HG02840 (cell line): Measurements from ENCODE around the gene SLU7.
"Not testable (repeated sequence)": the region's sequence is repeated elsewhere in the genome, so short reads cannot be mapped to it uniquely, and the experiment has no call there.

Experiments used
- ATAC-seq: cut with Tn5 transposase; IDR thresholded peaks from one replicate; pipeline ENCODE4 v1.9.1; 2021; ENCODE audit warnings: mild to moderate bottlenecking, moderate library complexity, moderate number of reproducible peaks; ENCODE audit not compliant: unreplicated experiment, low FRiP score

The SLU7 gene

DNA sequence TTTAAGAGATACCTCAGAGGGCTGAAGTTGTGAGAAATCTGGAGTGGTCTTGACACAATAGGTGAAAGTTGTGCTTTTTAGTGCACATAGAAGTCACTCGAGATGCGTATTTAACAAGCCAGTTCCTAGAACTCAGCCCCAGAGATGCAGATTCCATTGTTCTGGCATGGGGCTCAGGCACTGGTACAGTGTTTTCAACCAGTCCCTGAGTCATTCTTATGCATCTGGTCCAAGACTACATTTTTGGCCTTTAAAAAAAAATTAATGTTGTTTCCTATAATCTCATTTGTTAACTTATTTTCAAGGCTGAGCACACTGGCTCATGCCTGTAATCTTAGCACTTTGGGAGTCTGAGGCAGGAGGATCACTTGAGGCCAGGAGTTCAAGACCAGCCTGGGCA, 32.4 kb upstream of the SLU7 start:
- no peak for ATAC-seq

DNA sequence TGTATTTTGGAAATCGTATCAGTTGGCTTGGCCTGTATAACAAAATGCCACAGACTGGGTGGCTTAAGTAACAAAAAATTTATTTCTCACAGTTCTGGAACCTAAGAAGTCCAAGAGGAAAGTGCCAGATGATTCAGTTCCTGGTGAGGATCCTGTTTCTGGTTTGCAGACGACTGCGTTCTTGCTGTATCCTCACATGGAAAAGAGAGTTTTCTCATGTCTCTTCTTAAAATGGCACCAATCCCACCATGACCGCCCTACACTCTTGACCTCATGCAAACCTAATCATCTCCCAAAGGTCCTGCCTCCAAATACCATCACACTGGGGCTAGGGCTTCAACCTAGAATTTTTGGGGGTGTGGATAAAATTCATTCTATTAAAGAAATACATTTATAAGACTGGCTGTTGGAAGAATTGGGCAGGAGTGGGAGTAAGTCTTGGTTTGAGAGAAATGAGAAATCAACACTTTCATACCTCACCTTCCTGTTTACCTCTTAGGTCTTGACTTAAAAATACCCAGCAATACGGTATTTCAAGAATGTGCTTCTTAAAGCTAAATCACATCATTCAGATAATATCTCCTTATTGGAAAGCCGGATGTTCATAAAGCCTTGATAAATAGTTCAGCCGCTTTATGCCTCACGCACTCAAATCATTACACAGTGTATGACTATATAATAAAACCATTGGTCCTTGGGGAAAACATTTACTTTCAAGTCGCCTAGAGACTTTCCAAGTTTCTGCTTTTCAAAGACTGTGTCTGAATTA, 31.5 kb upstream of the SLU7 start:
- no peak for ATAC-seq

DNA sequence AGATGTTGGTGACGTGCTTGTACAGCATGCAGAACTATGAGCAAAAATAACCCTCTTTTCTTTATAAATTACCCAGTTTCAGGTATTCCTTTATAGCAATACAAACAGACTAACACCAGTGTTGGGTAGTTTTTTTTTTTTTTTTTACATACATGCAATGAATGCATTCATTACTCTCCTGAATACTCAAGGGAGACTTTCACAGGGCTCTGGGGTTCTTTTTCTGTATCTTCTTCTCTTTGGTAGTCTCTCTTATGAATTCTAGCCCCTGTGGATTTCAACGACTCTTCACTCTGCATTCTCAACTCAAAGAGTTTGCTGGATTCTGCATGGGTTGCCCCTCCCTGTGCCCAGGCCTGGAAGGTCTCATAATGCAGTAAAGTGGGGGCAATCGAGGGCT, 30.6 kb upstream of the SLU7 start:
- no peak for ATAC-seq

- ATAC-seq: no peak
These were observed 30.0 kb upstream of the SLU7 start for GRCh38 chr5:160448886-160449285.

GRCh38 chr5:160445751-160446150, 26.9 kb upstream of the SLU7 start:
- no peak for ATAC-seq

GRCh38 chr5:160445132-160445531, 26.3 kb upstream of the SLU7 start:
- no peak for ATAC-seq

GRCh38 chr5:160444407-160444806, 25.5 kb upstream of the SLU7 start:
- no peak for ATAC-seq

DNA sequence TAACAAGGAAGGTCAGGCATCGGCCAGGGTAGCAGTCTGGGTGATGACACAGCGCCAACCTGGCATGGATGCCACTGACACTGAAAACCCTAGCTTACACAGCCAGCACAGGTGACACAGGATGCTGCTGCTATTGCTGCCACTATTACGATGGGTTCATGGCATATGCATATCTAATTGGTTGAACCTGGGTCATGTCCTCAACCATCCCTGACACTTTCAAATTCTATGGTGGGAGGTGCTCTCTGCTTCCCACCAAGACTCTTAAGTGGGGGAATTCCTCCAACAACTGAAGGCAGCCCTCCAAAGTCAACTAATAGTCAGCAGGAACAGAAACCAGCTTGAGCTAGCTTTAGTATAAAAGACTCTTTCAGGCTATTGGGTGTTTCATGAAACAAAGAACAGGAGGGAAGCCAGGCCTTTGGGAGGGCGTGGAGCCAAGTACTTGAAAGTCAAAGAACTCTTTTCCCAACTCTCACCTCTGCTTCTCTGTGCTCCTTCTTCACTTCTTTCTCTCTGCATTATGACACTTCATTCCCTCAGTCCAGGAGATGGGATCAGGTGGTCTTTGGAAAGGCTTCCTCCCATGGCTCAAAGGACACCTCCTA, 24.0 kb upstream of the SLU7 start:
- no peak for ATAC-seq

DNA sequence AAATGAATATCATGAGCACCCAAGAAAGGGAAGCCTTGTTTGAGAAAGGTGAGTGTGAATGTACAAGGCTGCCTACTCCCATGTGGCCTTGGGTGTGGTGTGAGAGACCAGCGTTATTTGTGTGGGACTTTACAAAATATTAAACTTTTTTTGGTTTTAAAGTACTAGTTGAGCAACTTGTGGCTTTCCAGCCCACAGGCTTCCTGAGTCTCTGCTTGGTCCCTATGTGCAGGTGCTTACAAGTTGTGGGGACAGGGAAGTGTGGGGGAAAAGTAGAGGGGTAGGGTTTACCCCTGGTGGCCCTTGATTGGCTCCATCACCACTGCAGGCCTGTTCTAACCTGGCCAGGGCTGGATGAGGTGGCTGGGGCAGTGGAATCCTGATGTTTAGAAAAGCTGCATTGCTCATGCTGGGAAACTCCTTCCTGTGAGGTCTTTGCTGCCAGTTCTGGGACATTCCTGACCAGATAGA, 22.5 kb upstream of the SLU7 start:
- ATAC-seq: peak; percentile 26

DNA sequence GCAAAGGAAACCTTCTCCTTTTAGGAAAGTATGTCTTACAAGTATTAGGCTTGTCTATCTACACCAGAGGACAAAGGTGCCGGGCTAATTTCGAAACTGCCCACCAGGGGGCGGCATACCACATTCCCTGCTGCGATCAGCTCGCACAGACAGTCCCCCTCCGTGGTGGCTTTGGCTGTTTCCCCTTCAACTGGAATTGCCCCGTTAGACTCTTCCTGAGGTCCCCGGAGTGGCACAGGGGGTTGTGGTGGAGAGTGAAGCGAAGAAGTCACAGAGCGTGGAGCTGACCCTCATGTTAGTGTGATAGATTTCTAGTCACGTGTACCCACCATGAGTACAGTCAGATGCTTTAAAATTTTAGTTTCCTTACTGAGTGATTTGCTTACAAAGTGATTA, 20.3 kb upstream of the SLU7 start:
- peak; percentile 56 for ATAC-seq

DNA sequence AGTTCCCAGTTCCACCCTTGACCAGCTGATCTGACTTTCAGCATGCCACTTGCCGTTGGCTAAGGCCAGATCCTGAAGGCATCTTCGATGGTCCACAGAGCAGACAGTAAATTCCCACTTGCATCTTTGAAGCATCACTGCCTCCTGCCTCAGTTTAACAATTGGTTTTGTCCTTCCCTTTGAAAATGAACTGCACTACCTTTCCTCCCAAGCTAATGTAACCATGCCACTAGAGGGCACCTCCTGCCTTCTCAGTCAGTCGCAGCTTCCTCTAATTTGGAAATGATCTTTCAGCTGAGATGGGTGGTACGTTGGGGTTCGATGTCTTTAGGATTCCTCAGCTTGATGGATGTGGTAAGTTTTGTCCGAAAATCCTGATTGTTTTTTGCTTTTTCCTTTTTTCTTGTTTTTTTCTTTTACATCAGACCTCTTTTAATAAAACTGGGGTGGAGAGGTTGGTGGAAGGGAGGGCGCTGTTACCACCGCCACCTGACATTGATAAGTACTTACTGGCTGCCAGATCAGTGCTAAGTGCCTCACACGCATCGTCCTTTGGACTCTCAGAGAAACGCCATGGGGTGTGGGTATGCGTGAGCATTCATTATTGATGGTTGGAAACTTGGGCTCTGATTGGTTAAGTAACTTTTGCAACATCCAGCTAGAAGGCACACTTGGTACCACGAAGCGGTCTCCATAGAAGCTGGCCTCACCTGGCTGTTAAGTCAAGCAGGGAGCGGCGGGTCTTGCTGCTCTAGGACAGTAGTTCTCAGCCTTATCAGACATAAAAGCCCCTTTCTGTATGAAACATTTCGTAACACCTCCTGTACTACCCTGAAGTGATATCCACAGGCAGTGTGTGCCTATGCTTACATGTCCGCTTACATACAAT, 19.7 kb upstream of the SLU7 start:
- peak; percentile 33 for ATAC-seq

- ATAC-seq: no peak
These were observed 18.4 kb upstream of the SLU7 start for GRCh38 chr5:160437271-160437670.

GRCh38 chr5:160436661-160437060, 17.8 kb upstream of the SLU7 start:
- ATAC-seq: not testable (repeated sequence)

GRCh38 chr5:160436017-160436416, 17.1 kb upstream of the SLU7 start:
- ATAC-seq: no peak

- ATAC-seq: no peak
These were observed 16.7 kb upstream of the SLU7 start for GRCh38 chr5:160435532-160435931.

DNA sequence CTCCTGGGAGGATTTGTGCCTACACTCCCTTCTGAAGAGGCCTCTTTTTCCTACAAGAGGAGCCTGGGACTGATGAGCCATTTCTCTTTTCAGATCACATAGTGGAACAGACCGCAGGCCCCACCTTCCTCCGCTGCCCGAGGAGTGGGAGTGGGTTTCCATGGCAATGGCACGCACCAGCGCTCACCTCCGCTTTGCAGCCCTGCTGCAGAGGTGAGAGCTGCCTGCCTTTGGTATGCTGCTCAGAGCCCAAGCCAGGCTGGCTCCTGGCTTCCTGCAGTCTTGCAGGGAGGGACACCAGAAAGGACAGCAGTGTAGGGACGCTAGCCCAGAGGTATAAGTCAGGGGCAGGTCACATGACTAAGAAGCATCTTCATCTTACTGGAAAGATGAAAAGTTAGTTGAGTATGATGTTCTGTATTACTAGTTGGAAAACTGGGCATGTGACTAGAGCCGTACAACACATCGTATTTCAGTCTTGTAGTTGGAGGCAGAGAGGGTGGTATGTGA, 15.2 kb upstream of the SLU7 start:
- peak; percentile 72 for ATAC-seq

GRCh38 chr5:160432787-160433186, 13.9 kb upstream of the SLU7 start:
- no peak for ATAC-seq

DNA sequence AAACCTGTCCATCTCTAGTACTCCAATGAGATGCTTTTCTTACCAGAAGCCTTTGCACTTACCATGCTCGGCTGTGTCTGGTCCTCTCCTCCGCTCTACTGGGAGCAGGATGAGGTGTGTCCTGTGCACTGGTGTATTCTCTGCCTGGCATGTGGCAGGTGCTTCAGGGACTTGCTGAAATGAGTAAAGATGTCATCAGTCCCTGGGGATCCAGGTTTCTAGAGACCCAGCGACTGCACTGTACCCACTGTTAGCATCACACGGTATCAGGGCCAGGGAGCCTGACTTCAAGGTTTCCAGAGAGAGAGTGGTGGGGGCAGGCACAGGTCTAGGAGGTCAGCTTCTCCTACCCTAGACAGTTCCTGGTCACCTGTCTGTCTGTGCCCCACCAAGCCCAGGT, 13.3 kb upstream of the SLU7 start:
- no peak for ATAC-seq

DNA sequence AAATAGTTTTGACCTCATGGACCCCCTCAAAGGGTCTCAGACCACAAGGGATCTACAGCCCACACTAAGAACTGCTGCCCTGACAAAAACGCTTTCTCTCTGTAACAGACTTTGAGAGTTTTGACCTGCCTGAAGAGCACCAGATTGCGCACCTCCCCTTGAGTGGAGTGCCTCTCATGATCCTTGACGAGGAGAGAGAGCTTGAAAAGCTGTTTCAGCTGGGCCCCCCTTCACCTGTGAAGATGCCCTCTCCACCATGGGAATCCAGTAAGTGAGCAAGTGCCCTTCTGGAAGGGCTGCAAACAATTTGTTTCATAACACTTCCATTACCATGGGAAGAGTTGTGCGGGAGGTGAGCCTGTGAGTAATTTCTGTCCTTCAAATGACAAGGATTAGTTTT, 8.7 kb upstream of the SLU7 start:
- no peak for ATAC-seq

DNA sequence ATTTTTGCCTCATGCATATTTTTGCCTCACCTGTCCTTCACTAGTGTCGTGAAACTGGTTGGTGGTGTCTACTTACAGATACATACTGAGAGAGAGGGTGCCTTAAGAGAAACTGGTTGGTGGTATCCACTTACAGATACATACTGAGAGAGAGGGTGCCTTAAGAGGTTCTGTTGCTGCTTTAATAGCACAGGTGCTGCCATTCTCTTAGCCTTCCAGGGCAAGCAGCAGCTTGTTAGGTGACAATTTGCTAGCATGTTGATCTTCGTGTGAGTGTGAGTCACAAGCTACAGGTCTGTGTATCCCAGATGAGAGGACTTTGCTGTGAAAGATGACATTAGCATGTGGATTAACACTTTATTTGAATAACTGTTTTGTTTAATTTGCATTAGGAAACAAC, 4.2 kb upstream of the SLU7 start:
- ATAC-seq: no peak
